NCI-H226 (cell line): ENCODE measurements around the gene RBFOX1.

Source experiments
- DNase-seq: peaks from one replicate; pipeline ENCODE4 v3.0.0-alpha.2; 2015

Gene RBFOX1

DNA sequence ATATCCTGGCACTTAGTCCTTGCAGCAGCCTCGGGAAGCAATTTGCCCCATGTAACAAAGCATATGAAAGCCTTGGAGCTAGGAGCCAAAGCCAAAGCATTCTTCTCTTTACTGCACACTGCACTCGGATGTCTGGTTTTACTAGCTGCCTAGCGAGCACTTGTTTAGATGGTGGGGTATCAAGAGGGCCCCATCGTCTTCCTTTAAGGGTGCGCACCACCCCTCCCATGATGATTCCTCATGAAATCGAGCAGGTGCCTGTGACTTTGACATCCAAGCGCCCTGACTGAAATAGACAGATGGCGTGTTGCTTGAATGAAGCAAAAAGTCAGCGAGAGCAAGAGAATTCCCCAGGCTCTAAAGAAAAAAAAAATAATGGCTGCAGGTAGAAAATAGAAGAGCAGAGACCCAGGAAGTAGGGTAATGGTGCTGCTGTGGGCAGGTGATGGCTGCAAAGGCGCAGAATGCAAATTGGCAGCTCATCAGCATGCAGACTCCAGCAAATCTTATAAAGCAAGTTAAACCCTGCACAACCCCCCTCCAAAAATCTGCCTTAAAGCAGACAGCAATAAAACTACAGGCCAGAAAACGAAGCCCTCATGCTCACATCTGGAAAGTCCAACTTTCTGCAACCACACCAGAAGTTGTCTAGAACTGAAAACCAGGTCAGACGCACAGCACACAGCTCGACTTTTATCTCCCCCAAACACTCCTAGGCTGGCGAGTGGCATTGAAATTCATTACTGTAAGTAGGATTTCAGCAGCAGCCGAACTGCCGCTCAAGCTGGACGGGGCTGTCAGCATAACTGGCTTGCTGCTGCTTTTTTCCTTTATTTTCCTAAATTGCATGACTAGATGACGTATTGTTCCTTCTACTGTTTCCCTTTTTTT is 384.3 kb downstream of the RBFOX1 start:
- DNase-seq, result no peak

DNA sequence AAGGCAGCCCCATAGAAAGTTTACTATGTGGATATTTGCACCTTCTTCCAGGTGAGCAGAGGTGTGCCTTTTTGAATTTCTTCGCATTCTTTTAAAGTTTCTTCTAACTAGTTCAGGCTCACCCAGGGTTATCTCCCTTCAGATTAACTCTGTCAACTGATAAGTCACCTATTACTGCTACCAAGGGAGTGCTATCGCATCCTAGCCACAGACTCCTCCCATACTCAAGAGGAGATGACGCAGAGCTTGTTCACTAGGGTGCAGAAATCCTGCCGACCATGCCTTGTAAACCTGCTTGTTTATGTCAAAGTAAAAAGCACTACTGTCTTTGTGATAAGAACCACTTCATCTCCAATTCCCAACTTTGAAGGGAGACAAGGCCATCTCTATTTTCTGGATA is 390.1 kb downstream of the RBFOX1 start:
- no peak for DNase-seq

DNA sequence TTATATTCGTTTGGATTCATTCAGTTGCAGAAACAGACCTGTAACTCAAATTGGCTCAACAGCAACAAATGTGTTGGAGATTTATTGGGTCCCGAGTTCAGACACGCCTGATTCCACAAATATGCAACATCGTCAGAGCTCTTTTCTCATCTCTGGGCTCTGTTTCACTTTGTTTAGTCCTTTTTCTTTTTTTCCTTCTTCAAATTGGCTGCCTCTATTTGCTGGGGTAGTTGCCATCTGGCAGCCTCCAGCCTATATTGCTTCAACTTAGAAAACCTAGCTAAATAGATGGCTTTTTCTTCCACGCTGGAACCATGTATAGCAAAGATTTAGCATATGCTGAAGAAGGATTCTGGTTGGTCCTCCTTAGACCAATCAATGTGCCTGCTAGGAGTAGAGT is 398.5 kb downstream of the RBFOX1 start:
- DNase-seq, result no peak

DNA sequence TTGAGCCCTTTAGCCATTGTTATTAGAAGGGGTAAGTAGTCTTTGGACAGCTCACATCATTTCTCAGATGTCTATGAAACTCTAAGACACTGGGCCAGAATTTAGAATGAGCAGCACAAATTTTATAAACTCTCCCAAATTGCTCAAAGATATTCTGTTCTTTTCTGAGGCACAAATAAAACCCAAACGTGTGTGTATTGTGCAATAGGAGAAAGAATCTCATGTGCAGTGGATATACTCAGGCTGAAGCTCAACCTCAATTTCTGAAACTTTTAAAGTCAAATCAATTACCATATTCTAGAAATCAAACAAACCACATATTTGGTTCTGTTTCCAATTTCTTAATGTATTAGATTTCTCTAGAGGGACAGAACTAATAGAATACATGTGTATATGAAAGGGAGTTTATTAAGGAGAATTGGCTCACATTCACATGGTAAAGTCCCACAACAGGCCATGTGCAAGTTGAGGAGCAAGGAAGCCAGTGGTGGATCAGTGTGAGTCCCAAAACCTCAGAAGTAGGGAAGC is 403.6 kb downstream of the RBFOX1 start:
- DNase-seq, result no peak

DNA sequence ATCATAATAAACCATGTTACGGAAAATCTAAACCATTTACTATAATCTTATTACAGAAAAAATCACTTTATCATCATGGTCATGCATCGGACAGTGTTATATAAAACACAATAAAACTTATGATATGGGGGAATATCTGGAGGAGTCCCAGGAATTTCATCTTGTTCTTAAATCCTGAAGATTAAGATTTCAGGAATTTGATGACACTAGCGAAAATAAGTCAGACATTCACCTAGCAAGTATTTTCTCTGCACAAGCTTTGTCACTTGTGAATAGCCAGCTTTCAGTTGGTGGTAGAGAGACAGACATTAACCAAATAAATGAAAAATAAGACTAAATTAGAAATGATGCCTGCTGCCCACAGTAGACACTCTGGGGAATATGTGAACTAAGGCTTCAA is 410.0 kb downstream of the RBFOX1 start:
- DNase-seq, result no peak

DNA sequence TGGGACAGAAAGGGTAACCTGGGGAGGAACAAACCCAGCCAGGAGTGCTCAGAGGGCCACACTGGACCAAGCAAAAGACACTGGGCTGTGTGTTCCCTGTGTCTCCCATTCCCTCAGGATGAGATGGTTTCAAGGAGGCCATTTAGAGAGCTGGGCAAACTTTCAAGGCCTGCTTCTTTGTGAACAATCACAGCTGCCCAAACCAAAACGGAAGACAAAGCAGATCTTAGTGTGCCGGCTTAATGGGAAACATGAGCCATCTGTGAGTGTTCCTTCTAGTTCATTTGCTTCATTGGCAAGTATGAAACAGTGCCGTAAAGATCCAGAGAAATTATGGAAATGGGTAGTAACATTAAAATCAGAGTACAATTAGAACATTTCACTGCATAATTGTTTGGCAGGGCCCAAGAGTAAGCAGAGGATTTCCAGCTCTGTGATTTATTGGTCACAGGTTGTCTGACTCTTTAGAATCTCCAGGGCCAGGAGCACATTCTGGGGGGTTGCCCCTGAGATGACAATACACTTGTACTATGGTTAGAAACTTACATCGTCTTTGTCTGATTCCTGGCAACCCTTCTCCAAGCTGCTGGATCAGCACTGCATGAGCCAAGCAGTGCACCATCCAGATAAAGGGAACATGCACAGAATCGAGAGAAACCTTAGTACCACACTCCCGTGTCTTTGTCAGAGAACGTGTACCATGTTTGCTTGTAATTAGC is 412.1 kb downstream of the RBFOX1 start:
- no peak for DNase-seq

DNA sequence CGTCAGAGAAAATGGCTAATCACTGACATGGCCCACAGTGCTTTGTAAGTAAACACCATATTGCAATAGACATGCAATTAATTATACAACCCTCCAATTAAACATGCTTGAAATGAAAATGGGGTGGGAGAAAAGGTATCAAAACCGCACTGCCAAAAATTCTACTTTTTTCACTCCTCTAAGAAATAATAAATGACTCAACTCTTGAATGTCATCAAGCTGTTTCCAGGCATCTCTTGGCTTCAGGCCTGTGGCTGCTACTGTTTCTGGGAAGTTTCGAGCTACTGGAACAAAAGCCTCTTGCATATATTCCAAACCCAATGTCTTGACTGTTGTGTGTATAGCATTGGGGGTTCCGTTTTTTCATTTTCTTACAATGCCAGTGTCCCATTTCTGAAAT is 412.6 kb downstream of the RBFOX1 start:
- DNase-seq, result no peak

DNA sequence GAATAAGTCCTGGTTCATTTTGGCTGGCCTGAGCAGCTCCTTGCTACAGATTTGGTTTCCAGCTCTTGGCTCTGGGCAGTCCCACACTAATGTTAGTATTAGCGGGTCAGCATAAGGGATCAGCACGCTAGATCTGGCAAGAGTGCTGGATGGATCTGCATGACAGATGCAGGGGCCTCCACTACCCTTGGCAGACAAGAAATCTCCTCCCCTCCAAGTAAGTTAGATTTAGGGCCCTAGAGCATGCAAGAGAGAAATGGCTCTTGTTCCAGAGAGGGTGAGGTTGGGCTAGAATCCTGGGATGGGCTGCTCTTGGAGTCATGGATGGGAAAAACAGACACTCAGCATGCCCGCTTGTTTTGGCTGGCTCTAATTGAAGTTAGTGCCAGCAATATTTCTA is 414.3 kb downstream of the RBFOX1 start:
- DNase-seq, result no peak

DNA sequence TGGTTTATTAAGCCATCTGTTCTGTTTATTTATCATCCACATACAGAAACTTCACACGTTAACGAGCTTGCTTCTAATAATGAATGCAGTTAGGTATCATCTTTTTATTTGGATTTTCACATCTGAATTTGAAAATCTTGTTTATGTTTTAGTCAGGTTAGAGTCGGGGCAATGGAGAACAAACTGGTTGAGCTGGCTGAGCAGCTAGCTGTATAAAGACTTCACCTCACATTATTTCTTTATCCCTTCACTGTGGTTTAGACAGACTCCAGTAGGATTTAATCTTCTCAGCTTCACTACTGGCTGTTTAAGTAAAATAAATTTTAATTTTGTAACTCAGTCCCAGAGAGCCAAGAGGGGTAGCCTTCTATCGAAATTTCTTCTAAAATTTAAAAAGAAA is 415.9 kb downstream of the RBFOX1 start:
- DNase-seq, result no peak

DNA sequence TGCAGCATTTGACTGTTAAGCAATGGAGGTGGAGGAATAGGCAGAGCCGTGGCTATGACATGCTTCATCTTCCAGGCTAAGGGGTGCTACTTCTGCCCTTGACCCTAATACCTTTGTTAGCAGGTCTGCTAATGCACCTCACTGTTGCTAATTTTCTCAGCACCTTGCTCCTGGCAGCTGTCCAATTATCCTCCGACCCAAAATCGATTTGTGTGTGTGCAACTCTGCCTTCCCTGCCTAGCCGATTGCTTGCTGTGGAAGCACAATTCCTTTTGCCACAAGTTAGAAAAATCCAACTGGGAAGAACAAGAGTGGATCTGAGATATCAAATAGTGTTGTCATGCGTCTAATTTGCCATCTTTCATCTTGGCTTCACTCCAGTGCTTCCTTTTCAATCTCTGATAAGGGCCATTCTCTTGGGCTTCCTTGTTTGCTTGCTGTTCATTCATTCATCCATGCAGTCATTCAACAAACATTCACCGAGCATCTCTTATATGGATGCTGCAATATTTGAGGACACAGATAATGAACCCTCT is 422.8 kb downstream of the RBFOX1 start:
- no peak for DNase-seq
